DMS114 treated with DMSO at 0.1 percent for 48 hours (cell line): Measurements from ENCODE around the gene CD3D.
"Not testable (repeated sequence)": the region's sequence is repeated elsewhere in the genome, so short reads cannot be mapped to it uniquely, and the experiment has no call there.

Source experiments
- DNase-seq: peaks from one replicate; lab custom pipeline; 2025; ENCODE audit not compliant: unreplicated experiment; lab: John Stamatoyannopoulos, UW

CD3D gene

GRCh38 chr11:118339281-118339961, 3.1 kb downstream of the CD3D start:
- no peak for DNase-seq

- no peak for DNase-seq
Observed at GRCh38 chr11:118338637-118339061, 3.9 kb downstream of the CD3D start.

GRCh38 chr11:118334745-118335144, 7.8 kb downstream of the CD3D start:
- DNase-seq = no peak

GRCh38 chr11:118328745-118329144, 13.8 kb downstream of the CD3D start:
- DNase-seq = no peak

GRCh38 chr11:118325283-118325682, 17.2 kb downstream of the CD3D start:
- no peak for DNase-seq

- no peak for DNase-seq
Observed at GRCh38 chr11:118322721-118323120, 19.8 kb downstream of the CD3D start.

GRCh38 chr11:118321386-118322082, 21.0 kb downstream of the CD3D start:
- DNase-seq = no peak

- DNase-seq = no peak
Observed at GRCh38 chr11:118320515-118320914, 22.0 kb downstream of the CD3D start.

GRCh38 chr11:118319337-118319707, 23.2 kb downstream of the CD3D start:
- no peak for DNase-seq

- no peak for DNase-seq
Observed at GRCh38 chr11:118318581-118319336, 23.7 kb downstream of the CD3D start.

- no peak for DNase-seq
Observed at GRCh38 chr11:118318124-118318523, 24.4 kb downstream of the CD3D start.

- no peak for DNase-seq
Observed at GRCh38 chr11:118314988-118315411, 27.5 kb downstream of the CD3D start.

GRCh38 chr11:118313242-118313641, 29.3 kb downstream of the CD3D start:
- DNase-seq = no peak

- DNase-seq = no peak
Observed at GRCh38 chr11:118312328-118312727, 30.2 kb downstream of the CD3D start.

- no peak for DNase-seq
Observed at GRCh38 chr11:118311518-118311917, 31.0 kb downstream of the CD3D start.

GRCh38 chr11:118310781-118311485, 31.6 kb downstream of the CD3D start:
- DNase-seq = no peak

GRCh38 chr11:118310271-118310670, 32.2 kb downstream of the CD3D start:
- DNase-seq = no peak

GRCh38 chr11:118308995-118309528, 33.4 kb downstream of the CD3D start:
- not testable (repeated sequence) for DNase-seq

- DNase-seq = no peak
Observed at GRCh38 chr11:118306556-118306955, 35.9 kb downstream of the CD3D start.

GRCh38 chr11:118305726-118306125, 36.8 kb downstream of the CD3D start:
- DNase-seq = no peak
